Measurements from ENCODE around the gene CLASP1. TPM values are rescaled to one million over a fixed set of nuclear protein-coding genes. Genes with fewer than 3 reads are reported as not detected.
A peak's percentile ranks its signal among the peaks of the same experiment; 100 is the strongest.

Gene CLASP1
- total RNA-seq, 1 donor from 2014 or later: 163 TPM

- peaks cover 6% of the 10 kb centered on the region for H3K27me3 Mint-ChIP-seq (ENCODE audit: unreplicated experiment)
- H3K27ac Mint-ChIP-seq (ENCODE audit: unreplicated experiment): peak overlapping the region; percentile 18
- peaks cover 17% of the 10 kb centered on the region for H3K4me1 Mint-ChIP-seq (ENCODE audit: low read depth, unreplicated experiment)
- no peaks in the 10 kb centered on the region for H3K36me3 Mint-ChIP-seq (ENCODE audit: unreplicated experiment)
- DNase-seq: no peak
- TF ChIP-seq, protein P1, sequence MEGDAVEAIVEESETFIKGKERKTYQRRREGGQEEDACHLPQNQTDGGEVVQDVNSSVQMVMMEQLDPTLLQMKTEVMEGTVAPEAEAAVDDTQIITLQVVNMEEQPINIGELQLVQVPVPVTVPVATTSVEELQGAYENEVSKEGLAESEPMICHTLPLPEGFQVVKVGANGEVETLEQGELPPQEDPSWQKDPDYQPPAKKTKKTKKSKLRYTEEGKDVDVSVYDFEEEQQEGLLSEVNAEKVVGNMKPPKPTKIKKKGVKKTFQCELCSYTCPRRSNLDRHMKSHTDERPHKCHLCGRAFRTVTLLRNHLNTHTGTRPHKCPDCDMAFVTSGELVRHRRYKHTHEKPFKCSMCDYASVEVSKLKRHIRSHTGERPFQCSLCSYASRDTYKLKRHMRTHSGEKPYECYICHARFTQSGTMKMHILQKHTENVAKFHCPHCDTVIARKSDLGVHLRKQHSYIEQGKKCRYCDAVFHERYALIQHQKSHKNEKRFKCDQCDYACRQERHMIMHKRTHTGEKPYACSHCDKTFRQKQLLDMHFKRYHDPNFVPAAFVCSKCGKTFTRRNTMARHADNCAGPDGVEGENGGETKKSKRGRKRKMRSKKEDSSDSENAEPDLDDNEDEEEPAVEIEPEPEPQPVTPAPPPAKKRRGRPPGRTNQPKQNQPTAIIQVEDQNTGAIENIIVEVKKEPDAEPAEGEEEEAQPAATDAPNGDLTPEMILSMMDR (IDR thresholded peaks at IDR 0.05; ENCODE audit: partially characterized antibody, unreplicated experiment): no peak
- no peak overlapping the region for H3K4me3 Mint-ChIP-seq (ENCODE audit: unreplicated experiment)
- peaks cover 5% of the 10 kb centered on the region for H3K9me3 Mint-ChIP-seq (ENCODE audit: unreplicated experiment)
Observed at GRCh38 chr2:121626777-121627524, 22.3 kb downstream of the CLASP1 start.

DNA sequence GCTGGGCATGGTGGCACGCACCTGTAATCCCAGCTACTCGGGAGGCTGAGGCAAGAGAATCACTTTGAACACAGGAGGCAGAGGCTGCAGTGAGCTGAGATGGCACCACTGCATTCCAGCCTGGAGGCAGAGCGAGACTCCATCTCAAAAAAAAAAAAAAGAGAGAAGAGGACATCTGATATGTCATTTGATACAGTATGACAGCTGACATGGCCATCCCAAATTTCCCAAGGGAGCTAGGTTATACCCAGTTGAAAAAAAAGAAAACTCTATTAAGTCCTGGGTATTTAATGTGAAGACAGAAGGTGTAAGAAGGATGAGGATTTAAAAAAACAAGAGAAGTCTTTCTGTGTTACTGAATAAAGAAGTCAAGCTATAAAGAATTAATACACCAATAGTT is 23.3 kb downstream of the CLASP1 start:
- DNase-seq: peak; percentile 25
- peaks cover 17% of the 10 kb centered on the region for H3K4me1 Mint-ChIP-seq (ENCODE audit: low read depth, unreplicated experiment)
- peak overlapping the region; percentile 62 for H3K27ac Mint-ChIP-seq (ENCODE audit: unreplicated experiment)
- H3K4me3 Mint-ChIP-seq (ENCODE audit: unreplicated experiment): peak overlapping the region; percentile 68
- H3K9me3 Mint-ChIP-seq (ENCODE audit: unreplicated experiment): peaks cover 5% of the 10 kb centered on the region
- TF ChIP-seq, protein P1 (IDR thresholded peaks at IDR 0.05; ENCODE audit: partially characterized antibody, unreplicated experiment): no peak
- no peaks in the 10 kb centered on the region for H3K36me3 Mint-ChIP-seq (ENCODE audit: unreplicated experiment)
- H3K27me3 Mint-ChIP-seq (ENCODE audit: unreplicated experiment): peaks cover 6% of the 10 kb centered on the region

GRCh38 chr2:121617042-121617599 is 32.1 kb downstream of the CLASP1 start:
- no peaks in the 10 kb centered on the region for H3K4me1 Mint-ChIP-seq (ENCODE audit: low read depth, unreplicated experiment)
- peaks cover 3% of the 10 kb centered on the region for H3K9me3 Mint-ChIP-seq (ENCODE audit: unreplicated experiment)
- H3K27me3 Mint-ChIP-seq (ENCODE audit: unreplicated experiment): peaks cover 3% of the 10 kb centered on the region
- TF ChIP-seq, protein P1 (IDR thresholded peaks at IDR 0.05; ENCODE audit: partially characterized antibody, unreplicated experiment): no peak
- no peak overlapping the region for H3K4me3 Mint-ChIP-seq (ENCODE audit: unreplicated experiment)
- no peak overlapping the region for H3K27ac Mint-ChIP-seq (ENCODE audit: unreplicated experiment)
- no peak for DNase-seq
- no peaks in the 10 kb centered on the region for H3K36me3 Mint-ChIP-seq (ENCODE audit: unreplicated experiment)

DNA sequence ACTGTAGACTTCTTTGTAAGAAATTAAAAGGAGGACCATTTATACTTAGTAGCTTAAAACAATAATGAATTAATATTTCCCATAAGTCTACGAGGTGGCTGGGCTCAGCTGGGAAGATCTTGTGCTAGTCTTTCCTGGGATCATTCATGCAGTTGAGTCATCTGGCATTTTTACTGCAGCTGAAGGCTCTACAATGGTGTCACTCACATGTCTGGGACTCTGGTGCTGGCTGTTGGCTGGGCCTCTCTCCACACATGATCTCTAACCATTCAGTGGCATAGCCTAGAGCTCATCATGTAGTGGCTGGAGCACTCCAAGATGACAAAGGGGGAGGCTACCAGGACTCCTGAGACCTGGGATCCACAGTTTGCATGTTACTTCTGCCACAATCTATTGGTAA is 35.5 kb downstream of the CLASP1 start:
- Mint-ChIP-seq H3K9me3 (ENCODE audit: unreplicated experiment) (peaks cover 3% of the 10 kb centered on the region), H3K27ac (ENCODE audit: unreplicated experiment) (no peak overlapping the region), H3K36me3 (ENCODE audit: unreplicated experiment) (no peaks in the 10 kb centered on the region), H3K4me3 (ENCODE audit: unreplicated experiment) (no peak overlapping the region), H3K4me1 (ENCODE audit: low read depth, unreplicated experiment) (peaks cover 5% of the 10 kb centered on the region), H3K27me3 (ENCODE audit: unreplicated experiment) (no peaks in the 10 kb centered on the region)
- TF ChIP-seq, protein P1 (IDR thresholded peaks at IDR 0.05; ENCODE audit: partially characterized antibody, unreplicated experiment): no peak
- no peak for DNase-seq

DNA sequence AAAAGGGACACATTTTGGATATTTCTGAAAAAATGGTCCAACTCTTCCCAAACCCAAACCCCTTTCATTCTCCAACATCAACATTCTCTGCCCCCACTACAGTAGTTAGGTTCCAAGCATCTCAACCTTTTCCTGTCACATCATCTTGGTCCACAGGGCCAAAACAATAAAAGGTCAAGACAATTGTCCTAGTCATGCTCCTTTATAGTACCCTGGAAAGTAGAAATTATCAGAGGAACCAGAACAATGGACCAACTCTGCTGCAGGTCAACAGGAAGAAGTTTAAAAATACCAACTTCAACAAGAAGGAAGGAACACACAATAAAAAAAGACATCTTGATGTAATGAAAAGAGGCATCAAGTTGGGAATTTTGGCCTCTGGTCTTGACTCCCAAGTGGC is 36.1 kb downstream of the CLASP1 start:
- peaks cover 3% of the 10 kb centered on the region for H3K27me3 Mint-ChIP-seq (ENCODE audit: unreplicated experiment)
- no peaks in the 10 kb centered on the region for H3K36me3 Mint-ChIP-seq (ENCODE audit: unreplicated experiment)
- TF ChIP-seq, protein P1 (IDR thresholded peaks at IDR 0.05; ENCODE audit: partially characterized antibody, unreplicated experiment): no peak
- no peak overlapping the region for H3K4me3 Mint-ChIP-seq (ENCODE audit: unreplicated experiment)
- no peak overlapping the region for H3K27ac Mint-ChIP-seq (ENCODE audit: unreplicated experiment)
- peaks cover 7% of the 10 kb centered on the region for H3K9me3 Mint-ChIP-seq (ENCODE audit: unreplicated experiment)
- H3K4me1 Mint-ChIP-seq (ENCODE audit: low read depth, unreplicated experiment): peaks cover 10% of the 10 kb centered on the region
- DNase-seq: no peak

All from glutamatergic neuron (in vitro differentiated cells).